ENCODE data around the gene WASL. TPM values are rescaled to one million over a fixed set of nuclear protein-coding genes. Genes with fewer than 3 reads are reported as not detected.

Gene WASL
- total RNA-seq, 2 experiments from 2014 or later: 5.5 TPM

GRCh38 chr7:123658023-123658422 lies 90.8 kb downstream of the WASL start:
- Mint-ChIP-seq H3K9me3 (ENCODE audit: low read depth) (no peaks in the 10 kb centered on the region), H3K4me3 (no peak overlapping the region), H3K27me3 (peaks cover 12% of the 10 kb centered on the region), H3K36me3 (ENCODE audit: low read depth) (no peaks in the 10 kb centered on the region), H3K27ac (no peak overlapping the region), H3K4me1 (no peaks in the 10 kb centered on the region)
- intact Hi-C loops (cut with DNase I, micrococcal nuclease): no loop called here
- CTCF ChIA-PET: no interaction called here
- POLR2A ChIA-PET: no interaction called here
- ATAC-seq (no peak), DNase-seq (no peak)

DNA sequence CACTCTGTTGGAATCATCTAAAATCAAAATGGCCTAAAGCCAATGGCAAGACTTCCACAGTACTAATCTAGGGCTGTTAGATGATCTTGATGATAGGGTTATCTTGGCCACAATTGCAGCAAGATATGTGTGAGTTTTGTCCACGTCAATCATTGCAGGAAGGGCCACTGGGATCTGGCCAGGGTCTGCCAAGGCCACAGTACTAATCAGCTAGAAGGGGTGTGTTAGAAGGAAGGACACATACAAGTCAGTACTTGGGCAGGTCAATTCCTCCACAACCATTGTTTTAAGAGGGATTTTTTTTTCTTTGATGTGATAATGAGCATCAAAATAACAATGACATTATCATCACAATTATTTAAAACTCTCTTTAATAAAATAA lies 91.5 kb downstream of the WASL start:
- DNase-seq (no peak), ATAC-seq (no peak)
- Mint-ChIP-seq H3K27ac (no peak overlapping the region), H3K27me3 (peaks cover 6% of the 10 kb centered on the region), H3K4me1 (no peaks in the 10 kb centered on the region), H3K9me3 (ENCODE audit: low read depth) (no peaks in the 10 kb centered on the region), H3K36me3 (ENCODE audit: low read depth) (no peaks in the 10 kb centered on the region), H3K4me3 (no peak overlapping the region)
- ChIA-PET CTCF (interaction anchor here (0.6 kb wide), 1 partner anchor 84 kb away, joined by 3 read pairs; no protein-coding TSS in a partner anchor), POLR2A (no interaction called here)
- intact Hi-C loops (cut with DNase I, micrococcal nuclease): no loop called here

DNA sequence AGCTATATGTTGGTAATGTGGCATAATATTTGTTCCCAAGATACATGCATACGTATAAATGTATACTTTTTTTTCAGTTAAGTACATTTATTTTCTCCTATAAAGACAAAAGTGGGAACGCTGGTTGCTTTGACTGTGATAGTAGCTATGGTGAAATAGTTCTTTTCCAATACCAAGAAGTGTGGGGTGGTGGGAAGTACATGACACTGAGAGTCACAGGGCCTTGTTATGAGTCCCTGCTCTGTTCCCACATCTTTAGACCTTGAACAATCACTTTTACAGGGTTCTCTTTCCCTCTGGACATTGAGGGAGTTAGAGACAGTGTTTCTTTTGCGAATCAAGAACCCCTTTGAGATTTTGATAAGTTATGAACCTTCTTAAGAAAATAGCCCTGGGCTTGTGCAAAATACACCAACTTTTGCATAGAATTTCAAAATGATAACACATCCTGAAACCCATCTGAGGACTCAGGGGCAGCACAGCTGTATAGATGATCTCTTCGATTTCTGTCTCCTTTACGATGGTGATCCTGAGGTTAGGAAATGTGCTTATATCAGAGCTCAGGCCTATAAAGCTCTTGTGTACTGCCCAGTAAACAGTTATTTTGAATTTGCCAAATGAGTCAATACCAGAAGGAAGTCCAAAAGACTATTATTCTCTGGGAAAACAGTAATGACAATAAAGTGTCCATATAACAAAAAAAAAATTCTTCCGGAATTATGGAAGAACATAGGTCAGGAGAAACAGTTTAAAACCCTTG lies 92.1 kb downstream of the WASL start:
- peaks cover 4% of the 10 kb centered on the region for H3K27me3 Mint-ChIP-seq
- CTCF ChIA-PET: interaction anchor here (0.6 kb wide), 1 partner anchor 84 kb away, joined by 3 read pairs; no protein-coding TSS in a partner anchor
- H3K9me3 Mint-ChIP-seq (ENCODE audit: low read depth): no peaks in the 10 kb centered on the region
- H3K4me3 Mint-ChIP-seq: no peak overlapping the region
- DNase-seq: no peak
- POLR2A ChIA-PET: no interaction called here
- ATAC-seq: no peak
- intact Hi-C loops (cut with DNase I, micrococcal nuclease): no loop called here
- H3K36me3 Mint-ChIP-seq (ENCODE audit: low read depth): no peaks in the 10 kb centered on the region
- H3K4me1 Mint-ChIP-seq: no peaks in the 10 kb centered on the region
- H3K27ac Mint-ChIP-seq: no peak overlapping the region

DNA sequence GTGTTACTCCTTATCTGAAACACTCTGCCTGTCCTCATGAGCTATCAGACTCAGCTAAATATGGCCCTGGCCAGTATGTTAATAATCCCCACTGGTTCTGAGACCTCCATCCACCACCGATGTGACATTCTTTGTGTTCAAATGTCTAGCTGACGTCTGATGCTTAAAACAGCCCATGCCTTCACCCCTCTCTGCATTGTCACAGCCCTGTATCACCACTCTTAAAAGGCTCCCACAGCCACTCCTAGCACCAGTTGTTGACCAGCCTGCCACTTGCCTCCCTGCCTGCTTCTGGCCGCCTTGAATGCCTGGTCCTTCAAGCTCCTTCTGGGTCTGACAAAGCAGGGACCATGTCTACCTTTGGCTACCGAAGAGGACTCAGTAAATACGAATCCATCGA lies 93.2 kb downstream of the WASL start, which contains the start of gene LMOD2:
Gene LMOD2 (plus strand): TSS at position 253 of the 400 bp plus-strand sequence. CDS start 98 bp downstream, at position 351.
- ATAC-seq: no peak
- intact Hi-C loops (cut with DNase I, micrococcal nuclease): no loop called here
- DNase-seq: no peak
- Mint-ChIP-seq H3K27ac (no peak within 1 kb of the TSS), H3K27me3 (peaks cover 3% of the 10 kb centered on the region), H3K36me3 (ENCODE audit: low read depth) (no peaks in the 10 kb centered on the region), H3K9me3 (ENCODE audit: low read depth) (no peaks in the 10 kb centered on the region), H3K4me3 (no peak within 1 kb of the TSS), H3K4me1 (no peaks in the 10 kb centered on the region)
- ChIA-PET CTCF (interaction anchor here (1.1 kb wide), 1 partner anchor 210 kb away, joined by 4 read pairs; no protein-coding TSS in a partner anchor), POLR2A (no interaction called here)

- Mint-ChIP-seq H3K36me3 (ENCODE audit: low read depth) (no peaks in the 10 kb centered on the region), H3K4me3 (no peak overlapping the region), H3K4me1 (no peaks in the 10 kb centered on the region), H3K27ac (no peak overlapping the region), H3K27me3 (peaks cover 4% of the 10 kb centered on the region), H3K9me3 (ENCODE audit: low read depth) (no peaks in the 10 kb centered on the region)
- ATAC-seq (no peak), DNase-seq (no peak)
- ChIA-PET CTCF (interaction anchor here (0.6 kb wide), 1 partner anchor 997 kb away, joined by 3 read pairs; no protein-coding TSS in a partner anchor), POLR2A (no interaction called here)
- intact Hi-C loops (cut with DNase I, micrococcal nuclease): no loop called here
Measured at GRCh38 chr7:123653162-123653561, 95.6 kb downstream of the WASL start.

DNA sequence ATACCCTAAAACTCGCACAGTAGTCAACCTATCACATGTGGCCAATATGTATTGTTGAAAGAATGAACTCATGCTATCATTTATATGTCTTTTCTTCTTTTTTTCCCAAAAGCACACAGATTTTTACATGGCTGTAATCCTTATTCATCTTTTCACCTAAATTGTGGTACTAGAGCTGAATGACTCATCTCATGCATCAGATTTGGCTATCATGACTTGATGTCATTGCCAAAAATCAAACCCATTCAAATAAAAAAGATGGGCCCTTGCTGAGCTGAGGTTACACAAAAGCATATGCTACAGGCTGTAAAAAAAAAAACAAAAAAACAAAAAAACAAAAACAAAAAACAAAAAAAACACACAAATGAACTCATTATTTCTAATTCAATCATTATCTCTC lies 96.4 kb downstream of the WASL start:
- peaks cover 4% of the 10 kb centered on the region for H3K27me3 Mint-ChIP-seq
- ATAC-seq: no peak
- H3K4me3 Mint-ChIP-seq: no peak overlapping the region
- CTCF ChIA-PET: no interaction called here
- no peak overlapping the region for H3K27ac Mint-ChIP-seq
- no peak for DNase-seq
- intact Hi-C loops (cut with DNase I, micrococcal nuclease): no loop called here
- H3K9me3 Mint-ChIP-seq (ENCODE audit: low read depth): no peaks in the 10 kb centered on the region
- POLR2A ChIA-PET: no interaction called here
- no peaks in the 10 kb centered on the region for H3K36me3 Mint-ChIP-seq (ENCODE audit: low read depth)
- H3K4me1 Mint-ChIP-seq: no peaks in the 10 kb centered on the region

- H3K9me3 Mint-ChIP-seq (ENCODE audit: low read depth): no peaks in the 10 kb centered on the region
- no peak overlapping the region for H3K27ac Mint-ChIP-seq
- no peaks in the 10 kb centered on the region for H3K4me1 Mint-ChIP-seq
- ChIA-PET POLR2A (no interaction called here), CTCF (no interaction called here)
- H3K4me3 Mint-ChIP-seq: no peak overlapping the region
- DNase-seq: no peak
- peaks cover 10% of the 10 kb centered on the region for H3K27me3 Mint-ChIP-seq
- no peaks in the 10 kb centered on the region for H3K36me3 Mint-ChIP-seq (ENCODE audit: low read depth)
- intact Hi-C loops (cut with DNase I, micrococcal nuclease): no loop called here
- no peak for ATAC-seq
Measured at GRCh38 chr7:123650595-123650994, 98.2 kb downstream of the WASL start.

DNA sequence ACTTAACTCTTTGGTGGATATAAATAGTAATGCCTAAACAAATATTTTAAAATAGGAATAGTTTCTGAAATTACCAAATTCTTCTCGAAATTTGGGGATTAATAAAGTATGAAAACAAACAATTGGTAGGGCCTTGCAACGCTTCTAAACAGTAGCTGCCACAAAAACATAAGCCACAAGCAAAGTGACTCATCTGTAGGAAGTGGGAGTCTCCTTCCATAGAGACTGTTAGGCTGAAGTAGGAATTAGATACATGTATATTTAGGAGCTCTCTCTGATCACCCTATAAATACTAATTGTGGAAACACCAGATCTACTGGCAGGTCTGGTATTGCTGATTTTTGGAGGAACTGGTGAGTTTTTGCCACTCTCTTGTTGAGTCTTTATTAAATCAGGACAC lies 98.8 kb downstream of the WASL start:
- CTCF ChIA-PET: no interaction called here

DNA sequence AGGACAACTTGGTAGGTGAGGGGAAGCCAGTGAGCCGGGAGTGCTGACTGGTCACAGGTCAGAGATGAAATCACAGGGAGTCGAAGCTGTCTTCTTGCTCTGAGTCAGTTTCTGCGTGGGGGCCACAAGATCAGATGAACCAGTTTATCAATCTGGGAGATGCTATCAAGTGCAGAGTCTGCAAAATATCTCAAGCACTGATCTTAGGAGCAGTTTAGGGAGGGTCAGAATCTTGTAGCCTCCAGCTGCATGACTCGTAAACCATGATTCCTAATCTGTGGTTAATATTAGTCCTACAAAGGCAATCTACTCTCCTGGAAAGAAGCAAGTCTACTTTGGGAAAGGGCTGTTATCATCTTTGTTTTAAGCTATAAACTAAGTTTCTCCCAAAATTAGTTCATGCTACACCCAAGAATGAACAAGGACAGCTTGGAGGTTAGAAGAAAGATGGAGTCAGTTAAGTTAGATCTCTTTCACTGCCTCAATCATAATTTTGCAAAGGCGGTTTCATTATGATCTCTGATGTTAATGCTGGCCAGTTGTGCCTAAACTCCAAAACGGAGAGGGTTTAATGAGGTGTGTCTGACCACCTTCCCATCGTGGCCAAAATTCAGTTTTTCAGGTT lies 101.6 kb downstream of the WASL start:
- H3K4me1 Mint-ChIP-seq: no peaks in the 10 kb centered on the region
- no peak for DNase-seq
- no peak overlapping the region for H3K27ac Mint-ChIP-seq
- H3K4me3 Mint-ChIP-seq: no peak overlapping the region
- H3K9me3 Mint-ChIP-seq (ENCODE audit: low read depth): no peaks in the 10 kb centered on the region
- intact Hi-C loops (cut with DNase I, micrococcal nuclease): no loop called here
- ChIA-PET POLR2A (interaction anchor here (0.6 kb wide), 1 partner anchor 12 kb away, joined by 3 read pairs; no protein-coding TSS in a partner anchor), CTCF (interaction anchor here (0.6 to 0.9 kb wide), 2 partner anchors 20 to 22 kb away, joined by 3 to 4 read pairs; no protein-coding TSS in a partner anchor)
- no peaks in the 10 kb centered on the region for H3K36me3 Mint-ChIP-seq (ENCODE audit: low read depth)
- no peak for ATAC-seq
- H3K27me3 Mint-ChIP-seq: peaks cover 10% of the 10 kb centered on the region

More for the DNA sequence above, 98.8 kb downstream of the WASL start:
- ATAC-seq: no peak
- no peak overlapping the region for H3K4me3 Mint-ChIP-seq
- H3K27me3 Mint-ChIP-seq: peaks cover 10% of the 10 kb centered on the region
- H3K36me3 Mint-ChIP-seq (ENCODE audit: low read depth): no peaks in the 10 kb centered on the region
- intact Hi-C loops (cut with DNase I, micrococcal nuclease): no loop called here
- H3K9me3 Mint-ChIP-seq (ENCODE audit: low read depth): no peaks in the 10 kb centered on the region
- POLR2A ChIA-PET: no interaction called here
- no peak for DNase-seq
- no peaks in the 10 kb centered on the region for H3K4me1 Mint-ChIP-seq
- H3K27ac Mint-ChIP-seq: no peak overlapping the region

DNA sequence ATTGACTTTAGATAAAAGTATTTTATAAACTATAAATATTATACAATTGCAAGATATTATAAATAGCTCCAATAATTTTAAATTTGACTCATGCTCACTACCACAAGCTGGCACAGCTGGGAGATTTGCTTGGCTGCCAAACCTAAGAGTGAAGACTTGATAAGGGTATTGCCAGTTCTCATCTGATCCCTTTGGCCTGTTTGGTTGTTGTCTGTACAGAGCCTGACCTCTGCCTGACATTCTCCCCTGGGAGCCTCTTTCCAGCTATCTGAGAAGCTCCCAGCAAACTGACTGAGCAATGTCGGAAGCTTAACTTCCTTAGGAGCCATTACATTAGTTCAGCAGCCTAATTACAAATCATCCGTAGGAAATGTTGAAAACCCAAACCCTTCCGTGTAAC lies 103.3 kb downstream of the WASL start:
- no peak for DNase-seq
- Mint-ChIP-seq H3K4me1 (no peaks in the 10 kb centered on the region), H3K4me3 (no peak overlapping the region), H3K27ac (no peak overlapping the region), H3K36me3 (ENCODE audit: low read depth) (no peaks in the 10 kb centered on the region), H3K9me3 (ENCODE audit: low read depth) (no peaks in the 10 kb centered on the region), H3K27me3 (peaks cover 13% of the 10 kb centered on the region)
- intact Hi-C loops (cut with DNase I, micrococcal nuclease): no loop called here
- ATAC-seq: no peak
- CTCF ChIA-PET: interaction anchor here (1.2 to 2.3 kb wide), 2 partner anchors 9 to 21 kb away, joined by 4 to 7 read pairs; no protein-coding TSS in a partner anchor
- POLR2A ChIA-PET: no interaction called here

DNA sequence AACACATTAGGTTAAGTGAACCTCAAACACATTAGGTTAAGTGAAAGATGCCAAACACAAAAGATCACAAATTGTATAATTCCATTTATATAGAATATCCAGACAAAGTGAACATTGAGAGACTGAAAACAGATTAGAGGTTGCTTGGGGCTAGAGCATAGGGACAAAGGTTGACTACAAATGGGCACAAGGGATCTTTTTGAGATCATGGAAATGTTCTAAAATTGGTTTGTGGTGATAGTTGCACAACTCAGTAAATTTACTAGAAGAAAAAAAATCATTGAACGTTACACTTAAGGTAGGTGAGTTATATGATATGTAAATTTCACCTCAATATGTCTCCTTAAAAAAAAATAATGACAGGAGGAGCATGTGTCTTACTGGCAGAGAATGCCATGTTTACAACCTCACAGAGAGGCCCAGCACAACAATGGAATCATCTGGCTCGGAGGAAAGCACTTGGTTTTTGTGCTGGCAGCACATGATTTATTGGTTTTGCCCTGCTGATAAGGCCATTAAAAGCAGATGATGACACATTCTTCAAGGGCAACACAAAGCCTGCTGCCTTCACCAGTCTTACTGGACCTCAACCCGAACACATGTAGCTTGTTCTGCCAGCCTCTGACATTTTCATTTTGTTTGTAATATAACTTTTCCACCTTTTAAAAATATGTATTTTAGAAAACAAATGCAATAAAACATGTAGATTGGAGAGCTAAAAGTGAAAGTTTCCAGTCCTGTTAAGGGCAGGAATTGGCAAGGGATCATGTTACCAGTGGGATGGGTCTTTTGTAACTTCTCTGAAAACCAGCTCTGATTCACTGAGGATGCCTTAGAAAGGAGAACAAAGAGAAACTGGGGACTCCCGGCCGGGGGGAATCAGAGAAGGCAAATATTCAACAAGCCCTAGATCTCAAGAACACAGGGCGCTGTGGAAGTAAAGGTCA lies 105.0 kb downstream of the WASL start:
- H3K27ac Mint-ChIP-seq: no peak overlapping the region
- ATAC-seq: no peak
- H3K36me3 Mint-ChIP-seq (ENCODE audit: low read depth): no peaks in the 10 kb centered on the region
- H3K9me3 Mint-ChIP-seq (ENCODE audit: low read depth): no peaks in the 10 kb centered on the region
- no peak for DNase-seq
- CTCF ChIA-PET: interaction anchor here (1.1 to 2.3 kb wide), 2 partner anchors 19 to 229 kb away, joined by 3 to 7 read pairs; no protein-coding TSS in a partner anchor
- intact Hi-C loops (cut with DNase I, micrococcal nuclease): no loop called here
- H3K4me1 Mint-ChIP-seq: no peaks in the 10 kb centered on the region
- H3K27me3 Mint-ChIP-seq: peaks cover 13% of the 10 kb centered on the region
- no peak overlapping the region for H3K4me3 Mint-ChIP-seq
- POLR2A ChIA-PET: no interaction called here

All from activated CD4-positive, alpha-beta T cell treated with anti-CD3 and anti-CD28 coated beads for 36 hours (primary cell).